HepG2 (cell line): ENCODE data around the gene ENPP1. TPM values are rescaled to one million over a fixed set of nuclear protein-coding genes. Genes with fewer than 3 reads are reported as not detected.

ENCODE experiments used
- ATAC-seq: fragments of 200-7000 bp; cut with Tn5 transposase; 3 replicates; pipeline ENCODE4 v1.9.1; 2020; ENCODE audit warnings: mild to moderate bottlenecking, moderate library complexity
- BruUV-seq: library from RNA; stranded (reverse); fragments of 400-500 nt; replicated peaks from 2 replicates; lab custom pipeline; 2021; lab: Mats Ljungman, UMichigan
- CTCF ChIA-PET: fragments of 300-600 bp; formaldehyde crosslinking; extraction: SDS; loops from one replicate; lab custom pipeline; 2021; ENCODE audit warnings: low total read pairs, inconsistent platforms, low intra/inter-chr PET ratio; lab: Yijun Ruan, JAX
- POLR2A ChIA-PET: fragments of 350-600 bp; sonication (Branson Sonifier 250); formaldehyde crosslinking; loops from one replicate; lab custom pipeline; 2020; ENCODE audit warnings: antibody characterized with exemption, inconsistent platforms; lab: Yijun Ruan, JAX
- DNase-seq: peaks from one replicate; pipeline ENCODE4 v3.0.0-alpha.2; 2015; ENCODE audit warnings: low spot score
- FAIRE-seq: peaks from 3 replicates; lab custom pipeline; 2011; peaks lifted over from hg19 to GRCh38; lab: Jason Lieb, UNC
- H2AFZ ChIP-seq: one replicate; pipeline ENCODE4 v1.6.1; 2011; ENCODE audit warnings: low read length, inconsistent platforms
- H3K27ac ChIP-seq: fragments of 300-600 bp; 3 replicates; pipeline ENCODE4 v1.8.0; 2011; ENCODE audit warnings: mixed run types, mild to moderate bottlenecking, mixed read lengths, low read length, inconsistent platforms; ENCODE audit not compliant: insufficient read depth; ENCODE audit errors: extremely low read length
- H3K27me3 ChIP-seq, 2 experiments: fragments of 200-600 bp in 1 of 2; 2 replicates in 1 of 2; 3 replicates in 1 of 2; pipeline versions ENCODE4 v1.6.0 to v1.8.0; 2011; ENCODE audit warnings: low read length in 2 of 2, mild to moderate bottlenecking in 2 of 2, moderate library complexity in 2 of 2, inconsistent platforms in 1 of 2; ENCODE audit not compliant: insufficient read depth in 2 of 2, control insufficient read depth in 1 of 2
- H3K36me3 ChIP-seq, 2 experiments: fragments of 200-600 bp in 1 of 2; replicated peaks in 1 of 2; 2 replicates in 1 of 2; 3 replicates in 1 of 2; pipeline versions ENCODE4 v1.5.1 to v1.8.0; 2011; ENCODE audit warnings: low read length in 2 of 2, inconsistent platforms in 1 of 2; ENCODE audit not compliant: insufficient read depth in 2 of 2, control insufficient read depth in 1 of 2
- H3K4me1 ChIP-seq: 2 replicates; pipeline ENCODE4 v1.5.1; 2012; ENCODE audit warnings: low read length, inconsistent platforms; ENCODE audit not compliant: insufficient read depth
- H3K4me2 ChIP-seq: 2 replicates; pipeline ENCODE4 v1.6.0; 2011; ENCODE audit warnings: low read depth, low read length, inconsistent platforms
- H3K4me3 ChIP-seq, 3 experiments: fragments of 200-600 bp in 1 of 3; sonication (generic), shearing (Covaris generic) in 1 of 3; replicated peaks in 1 of 3; 2 replicates each; pipeline ENCODE4 v1.5.1; 2011 to 2016; ENCODE audit warnings: low read length in 3 of 3, inconsistent platforms in 2 of 3, low read depth in 2 of 3, mild to moderate bottlenecking in 2 of 3, control low read depth in 1 of 3, mixed read lengths in 1 of 3; ENCODE audit not compliant: insufficient read depth in 1 of 3
- H3K79me2 ChIP-seq: one replicate; pipeline ENCODE4 v1.6.1; 2011; ENCODE audit warnings: low read length, inconsistent platforms; ENCODE audit not compliant: insufficient read depth
- H3K9ac ChIP-seq: 2 replicates; pipeline ENCODE4 v1.6.0; 2011; ENCODE audit warnings: mild to moderate bottlenecking, low read depth, low read length, inconsistent platforms; ENCODE audit not compliant: insufficient read depth
- H3K9me3 ChIP-seq: 2 replicates; pipeline ENCODE4 v1.5.1; 2012; ENCODE audit warnings: mild to moderate bottlenecking, low read length
- H4K20me1 ChIP-seq: 2 replicates; pipeline ENCODE4 v1.6.0; 2011; ENCODE audit warnings: inconsistent platforms, mild to moderate bottlenecking, low read length, moderate library complexity; ENCODE audit not compliant: insufficient read depth
- PITX1 ChIP-seq: sonication (generic); formaldehyde crosslinking; IDR thresholded peaks from 2 replicates; pipeline ENCODE4 v1.5.1; 2020; ENCODE audit warnings: mild to moderate bottlenecking, missing genetic modification reagents
- REST ChIP-seq, 2 experiments: IDR thresholded peaks; 2 replicates each; pipeline ENCODE4 v1.6.1; 2011 to 2012; ENCODE audit warnings: low read length in 2 of 2, borderline replicate concordance in 1 of 2, low read depth in 1 of 2, mild to moderate bottlenecking in 1 of 2, moderate library complexity in 1 of 2
- ZNF503 ChIP-seq: sonication (generic); formaldehyde crosslinking; IDR thresholded peaks from 2 replicates; pipeline ENCODE4 v1.4.0; 2020; ENCODE audit warnings: missing genetic modification reagents
- ZNF768 ChIP-seq: sonication (generic); formaldehyde crosslinking; IDR thresholded peaks from 2 replicates; pipeline ENCODE4 v1.4.0; 2020; ENCODE audit warnings: missing genetic modification reagents
- WGBS: methylation state at CpG from one replicate; pipeline ENCODE4 v1.1.6; 2017; ENCODE audit warnings: low lambda C conversion rate; 5-methylcytosine and 5-hydroxymethylcytosine counted together
- in situ Hi-C: cut with HindIII; loops from 2 replicates; pipeline ENCODE4 v1.10.0; 2017; ENCODE audit warnings: low pct_unique_long_range_greater_than_20kb; ENCODE audit not compliant: extremely low pct_ligation_motif_present
- intact Hi-C: fragments of 100-400 bp; cut with micrococcal nuclease; formaldehyde crosslinking; loops from one replicate; pipeline ENCODE4 v1.10.0; 2022; ENCODE audit not compliant: unreplicated experiment
- polyA plus RNA-seq, 8 experiments: library from polyadenylated mRNA; depleted of rRNA in 3 of 8; stranded (reverse) in 7 of 8; unstranded in 1 of 8; fragments of >200 nt; fragmentation: Illumina TruSeq in 4 of 8; extraction: Trizol in 4 of 8; gene quantifications; 2 replicates each; pipeline versions ENCODE4 v1.2.1 to v1.2.3, GENCODE V29; 2011 to 2016; ENCODE audit warnings: low read depth in 4 of 8, missing spikeins in 1 of 8, mixed read lengths in 1 of 8; ENCODE audit not compliant: insufficient read depth in 1 of 8
- total RNA-seq, 5 experiments: library from RNA; depleted of rRNA; stranded (reverse); fragments of >200 nt; fragmentation: Illumina TruSeq; extraction: Trizol; gene quantifications; 2 replicates each; pipeline ENCODE4 v1.2.3, GENCODE V29; 2016; ENCODE audit warnings: low read depth in 1 of 5

ENPP1 gene
- total and polyA plus RNA-seq, 2 of the 13 experiments (the other 11 are each of a cell fraction or from before 2014, with no cell fraction given): 56.5 to 160 TPM

GRCh38 chr6:131918650-131919355, 111.0 kb downstream of the ENPP1 start:
- Histone ChIP-seq H4K20me1 (no peaks in the 10 kb centered on the region), H2AFZ (no peak overlapping the region), H3K27ac (no peak overlapping the region), H3K79me2 (no peaks in the 10 kb centered on the region), H3K27me3 (no peaks in the 10 kb centered on the region), H3K9ac (no peak overlapping the region), H3K4me2 (no peak overlapping the region), H3K36me3 (no peaks in the 10 kb centered on the region), H3K9me3 (peaks cover 5% of the 10 kb centered on the region), H3K4me3 (no peak overlapping the region), H3K4me1 (peaks cover 23% of the 10 kb centered on the region; the same call in 1 of the 2 replicates)
- in situ Hi-C loops (loop anchor here (5.0 kb wide), 1 partner anchor 378 kb away; no protein-coding TSS in a partner anchor), intact Hi-C loops (loop anchor here (5.0 kb wide), 1 partner anchor 358 kb away; no protein-coding TSS in a partner anchor)
- TF ChIP-seq PITX1 (CRISPR knock-in tag) (0 out of 2 replicates have a peak, but pooled peaks have one; percentile 16), ZNF768 (CRISPR knock-in tag) (peak; percentile 10; the same call in 1 of the 2 replicates), ZNF503 (CRISPR knock-in tag) (no peak), REST (IDR thresholded peaks at IDR 0.05; ENCODE audit: borderline replicate concordance in 1 of 2, low read depth in 1 of 2, low read length in 2 of 2) (peak in 1 of 2 experiments; percentile 41; a peak in 1 of 4 replicates)
- POLR2A ChIA-PET: no interaction called here
- BruUV-seq: no TSS peak
- ATAC-seq (no peak), DNase-seq (no peak), FAIRE-seq (no peak)
- CTCF ChIA-PET: no interaction called here
- WGBS: 5% methylated on average over 5 of the region's 9 CpGs
